ENCODE data around the gene PPP6R2.
A peak's percentile ranks its signal among the peaks of the same experiment; 100 is the strongest.
"Not testable (repeated sequence)": the region's sequence is repeated elsewhere in the genome, so short reads cannot be mapped to it uniquely, and the experiment has no call there.

PPP6R2 gene

DNA sequence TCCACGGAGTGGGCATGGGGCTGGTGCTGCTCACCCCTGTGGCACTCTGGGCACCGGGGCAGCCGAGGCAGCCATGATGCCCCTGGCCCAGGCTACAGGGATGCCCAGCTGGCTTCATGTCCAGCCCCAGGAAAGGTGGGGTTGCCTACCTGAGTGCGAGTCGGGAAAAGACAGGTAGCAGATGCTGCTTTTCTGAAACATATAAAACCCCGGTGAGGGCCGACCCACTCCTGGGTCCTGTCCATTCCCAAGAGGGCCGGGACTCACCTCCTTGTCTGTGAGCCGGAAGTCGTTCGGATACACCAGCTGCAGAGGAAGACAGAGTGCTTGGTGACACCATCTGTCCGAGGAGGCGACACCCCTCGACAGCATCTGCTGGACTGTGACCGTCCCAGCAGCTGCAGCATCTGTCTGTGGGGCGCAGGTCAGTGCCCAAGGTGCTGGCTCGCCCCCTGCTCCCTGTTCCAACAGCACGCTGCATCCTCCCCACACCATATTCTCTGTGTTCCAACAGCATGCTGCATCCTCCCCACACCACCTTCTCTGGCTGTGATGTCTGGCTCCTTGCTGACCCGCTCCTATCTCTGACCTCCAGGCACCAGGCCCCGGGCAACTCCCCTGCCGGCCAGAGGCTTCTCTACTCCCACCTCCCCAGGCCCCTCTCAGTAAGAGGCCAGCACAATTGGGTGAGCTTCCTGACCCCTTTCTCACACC, 24.3 kb upstream of the PPP6R2 start:
- peak; percentile 36 for DNase-seq

DNA sequence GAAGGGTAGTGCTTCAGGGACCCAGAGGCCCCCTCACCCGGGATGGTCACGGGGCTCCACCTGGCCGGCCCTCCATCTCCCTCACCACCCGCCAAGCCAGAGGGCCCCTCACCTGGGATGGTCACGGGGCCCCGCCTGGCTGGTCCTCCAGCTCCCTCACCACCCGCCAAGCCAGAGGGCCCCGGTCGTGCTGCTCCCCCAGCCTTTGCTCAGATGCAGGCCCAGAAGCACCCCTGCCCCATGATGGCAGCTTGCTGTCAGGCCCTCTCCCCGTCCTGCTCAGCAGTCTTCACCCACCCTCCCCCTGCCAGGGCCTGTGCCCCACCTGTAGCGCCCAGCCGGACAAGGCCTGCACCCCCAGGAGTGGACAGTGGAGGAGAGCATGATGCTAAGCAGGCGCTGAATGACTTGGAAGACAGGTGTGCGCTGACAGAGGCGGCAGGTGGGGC, 23.6 kb upstream of the PPP6R2 start:
- DNase-seq = no peak

DNA sequence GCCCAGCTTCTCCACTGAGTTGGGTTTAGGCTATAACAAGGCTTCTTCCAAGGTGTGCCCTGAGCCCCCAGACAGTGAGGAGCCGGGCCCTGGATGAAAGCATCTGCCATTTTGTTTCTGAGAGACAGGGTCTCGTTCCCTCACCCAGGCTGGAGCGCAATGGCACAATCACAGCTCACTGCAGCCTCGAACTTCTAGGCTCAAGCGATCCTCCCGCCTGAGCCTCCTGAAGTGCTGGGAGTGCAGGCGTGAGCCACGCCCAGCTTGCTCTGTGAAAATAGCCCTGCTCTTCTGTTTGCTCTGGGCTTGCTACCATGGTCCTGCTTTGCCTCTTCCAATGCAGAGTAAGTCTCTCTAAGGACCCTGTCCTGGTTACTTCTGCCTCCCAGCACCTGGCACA, 23.0 kb upstream of the PPP6R2 start:
- DNase-seq = no peak

DNA sequence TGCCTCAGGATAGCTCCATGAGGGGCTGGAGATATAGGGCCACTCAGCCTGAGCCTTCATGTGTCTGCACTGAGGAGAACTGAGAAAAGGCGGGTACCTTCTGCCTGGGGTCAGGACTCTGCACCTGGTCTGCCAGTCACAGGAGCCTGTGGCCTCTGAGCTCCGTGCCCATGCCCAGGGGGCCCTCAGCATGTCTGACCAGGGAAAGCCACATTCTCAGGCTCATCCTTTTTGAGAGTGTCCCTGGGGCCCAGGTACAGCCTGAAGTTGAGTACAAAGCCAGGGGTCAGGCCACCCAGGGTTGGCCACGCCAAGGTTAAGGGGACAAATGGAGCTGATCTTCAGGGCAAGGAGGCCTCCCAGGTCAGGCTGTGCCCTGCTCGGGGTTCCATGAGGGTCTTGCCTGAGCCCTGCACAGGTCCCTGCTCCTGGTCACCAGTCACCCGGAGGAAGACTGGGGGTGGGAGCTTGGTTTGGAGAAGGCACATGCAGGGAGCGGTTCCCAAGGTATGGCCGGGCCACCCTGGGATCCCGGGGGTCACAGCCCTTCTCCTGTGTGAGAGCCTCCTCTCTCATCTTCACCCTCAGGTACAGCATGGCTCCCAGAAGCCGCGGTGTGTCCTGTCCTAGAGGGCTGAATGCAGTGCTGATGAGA, 22.3 kb upstream of the PPP6R2 start:
- DNase-seq = no peak

DNA sequence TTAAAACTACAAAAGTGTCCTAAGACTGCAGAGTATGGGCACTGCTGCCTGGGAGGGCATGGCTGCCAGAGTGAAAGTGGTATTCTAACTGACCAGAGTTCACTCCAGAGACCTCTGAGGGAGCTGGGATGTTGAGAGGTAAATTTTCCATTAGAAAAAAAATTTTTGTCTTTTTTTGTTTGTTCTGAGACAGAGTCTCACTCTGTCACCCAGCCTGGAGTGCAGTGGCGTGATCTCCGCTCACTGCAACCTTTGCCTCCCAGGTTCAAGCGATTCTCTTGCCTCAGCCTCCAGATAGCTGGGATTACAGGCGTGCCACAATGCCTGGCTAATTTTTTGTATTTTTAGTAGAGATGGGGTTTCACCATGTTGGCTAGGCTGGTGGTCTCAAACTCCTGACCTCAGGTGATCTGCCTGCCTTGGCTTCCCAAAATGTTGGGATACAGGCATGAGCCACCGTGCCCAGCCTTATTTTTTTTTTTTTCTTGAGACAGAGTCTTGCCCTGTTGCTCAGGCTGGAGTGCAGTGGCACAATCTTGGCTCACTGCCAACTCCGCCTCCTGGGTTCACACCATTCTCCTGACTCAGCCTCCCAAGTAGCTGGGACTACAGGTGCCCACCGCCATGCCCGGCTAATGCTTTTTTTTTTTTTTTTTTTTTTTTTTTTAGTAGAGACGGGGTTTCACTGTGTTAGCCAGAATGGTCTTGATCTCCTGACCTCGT, 20.6 kb upstream of the PPP6R2 start:
- not testable (repeated sequence) for DNase-seq

DNA sequence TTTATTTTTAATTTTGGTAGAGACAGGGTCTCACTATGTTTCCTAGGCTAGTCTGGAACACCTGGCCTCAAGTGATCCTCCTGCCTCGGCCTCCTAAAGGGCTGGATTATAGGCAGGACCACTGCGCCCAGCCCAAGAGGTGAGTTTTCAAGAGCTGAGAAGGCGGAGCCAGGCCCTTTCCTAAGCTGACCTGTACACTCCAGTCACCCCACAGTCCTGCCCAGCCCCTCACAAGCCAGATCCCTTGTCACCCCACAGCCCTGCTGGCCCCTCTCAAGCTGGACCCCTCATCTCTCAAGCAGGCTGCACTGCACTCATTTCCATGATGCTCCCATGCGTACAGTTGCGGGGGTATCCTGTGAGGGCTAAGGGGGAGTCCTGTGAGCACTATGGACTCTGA, 19.2 kb upstream of the PPP6R2 start:
- DNase-seq = no peak

DNA sequence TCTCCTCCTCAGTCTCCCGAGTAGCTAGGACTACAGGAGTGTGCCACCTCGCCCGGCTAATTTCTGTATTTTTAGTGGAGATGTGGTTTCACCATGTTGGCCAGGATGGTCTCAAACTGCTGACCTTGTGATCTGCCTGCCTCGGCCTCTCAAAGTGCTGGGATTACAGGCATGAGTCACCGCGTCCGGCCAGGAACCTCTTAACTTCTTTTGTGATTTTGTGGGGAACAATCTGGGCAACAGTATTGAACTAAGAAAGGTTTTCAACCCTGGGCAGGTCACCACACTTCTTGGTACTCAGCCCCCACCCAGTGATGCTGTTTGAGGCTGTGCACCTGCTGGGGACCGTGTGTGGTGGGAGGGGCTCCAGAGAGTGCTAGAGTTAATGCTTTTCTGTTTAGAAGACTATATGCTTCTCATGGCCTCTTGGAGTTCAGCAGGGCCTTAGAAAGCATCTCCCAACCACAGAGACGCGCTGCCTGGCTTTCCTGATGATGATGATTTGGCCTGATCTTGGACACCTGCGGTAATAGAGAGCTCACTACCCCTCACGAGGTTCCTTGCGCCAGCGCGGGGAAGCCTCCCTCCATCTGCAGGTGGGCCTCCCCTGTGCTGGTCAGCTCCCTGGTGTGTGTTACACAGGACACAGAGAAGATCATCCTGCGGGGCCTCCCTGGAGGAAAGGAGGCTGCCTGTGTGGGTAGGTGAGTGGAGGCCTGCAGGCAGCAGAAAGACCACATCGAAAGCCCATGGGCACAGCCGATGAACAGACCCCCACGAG, 17.5 kb upstream of the PPP6R2 start:
- no peak for DNase-seq

DNA sequence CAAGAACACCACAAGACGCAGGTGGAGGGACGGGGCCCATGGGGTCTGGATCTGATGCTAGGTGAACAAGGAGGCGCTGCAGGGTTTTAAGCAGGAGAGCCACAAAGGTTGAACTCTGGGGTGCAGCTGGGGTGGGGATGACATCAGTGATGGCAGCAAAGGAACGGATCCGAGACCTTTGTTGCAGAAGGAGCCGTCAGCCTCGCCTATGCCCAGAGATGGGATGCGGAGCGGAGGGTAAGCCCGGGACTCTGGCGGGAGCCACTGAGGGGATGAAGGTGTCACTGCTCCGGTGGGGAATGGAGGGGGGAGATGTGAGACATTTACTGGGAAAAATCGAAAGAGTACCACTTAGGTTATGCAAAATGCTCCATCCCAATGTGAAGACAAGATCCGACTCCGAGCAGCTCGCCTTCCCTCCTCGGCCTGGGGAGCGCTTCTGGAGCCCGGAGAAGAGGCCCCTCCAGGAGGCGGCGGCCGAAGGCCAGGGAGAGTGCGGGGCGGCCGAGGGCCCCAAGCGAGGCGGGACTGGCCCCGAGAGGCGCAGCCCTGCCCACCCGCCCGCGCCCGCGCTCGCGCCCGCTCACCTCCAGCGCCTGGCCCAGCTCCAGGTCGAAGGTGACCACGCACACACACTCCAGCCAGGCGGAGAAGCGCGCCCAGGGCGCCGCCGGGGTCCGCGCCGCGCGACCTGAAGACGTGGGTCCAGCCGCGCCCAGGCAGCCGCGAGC, 16.7 kb upstream of the PPP6R2 start:
- no peak for DNase-seq

DNA sequence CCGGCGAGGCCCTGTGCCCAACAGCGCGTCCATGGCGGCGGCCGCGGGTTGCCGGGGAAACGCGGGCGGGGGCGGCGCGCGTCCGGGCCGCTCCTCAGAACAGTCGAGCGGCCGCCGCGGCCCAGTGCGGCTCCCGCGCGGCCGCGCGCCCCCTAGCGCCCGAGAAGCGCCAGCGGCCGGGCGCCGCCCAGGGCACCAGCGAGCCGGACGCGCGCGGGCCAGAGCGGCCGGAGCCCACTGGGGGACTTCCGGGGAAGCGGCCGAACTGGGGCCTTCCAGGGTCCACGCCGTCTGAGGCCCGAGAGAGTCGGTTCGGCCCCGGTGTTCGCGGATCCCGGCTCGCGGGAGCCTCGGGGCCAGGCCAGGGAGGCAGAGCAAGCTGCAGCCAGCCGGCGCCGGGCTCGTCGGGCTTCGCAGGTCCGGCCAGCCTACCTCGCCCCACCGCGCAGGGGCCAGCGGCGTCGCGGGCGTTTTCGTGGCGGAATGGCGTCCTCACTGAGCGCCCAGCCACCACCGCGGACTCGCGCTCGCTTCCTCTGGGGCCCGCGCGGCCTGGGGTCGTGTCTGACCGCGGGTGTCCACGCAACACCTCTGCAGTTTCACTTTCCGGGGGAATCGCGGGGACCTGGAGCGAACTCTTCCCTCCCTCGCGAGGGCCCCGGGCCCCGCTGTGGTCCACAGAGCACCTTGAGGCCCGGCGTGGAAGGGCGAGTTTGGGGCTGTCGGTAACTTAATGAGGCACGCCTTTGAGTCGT, 16.0 kb upstream of the PPP6R2 start, which contains the start of gene DENND6B:
TSS of gene DENND6B (minus strand) at position 57 of the 755 bp plus-strand sequence. CDS start at position 33, 24 bp downstream.
- peak; percentile 72 for DNase-seq

DNA sequence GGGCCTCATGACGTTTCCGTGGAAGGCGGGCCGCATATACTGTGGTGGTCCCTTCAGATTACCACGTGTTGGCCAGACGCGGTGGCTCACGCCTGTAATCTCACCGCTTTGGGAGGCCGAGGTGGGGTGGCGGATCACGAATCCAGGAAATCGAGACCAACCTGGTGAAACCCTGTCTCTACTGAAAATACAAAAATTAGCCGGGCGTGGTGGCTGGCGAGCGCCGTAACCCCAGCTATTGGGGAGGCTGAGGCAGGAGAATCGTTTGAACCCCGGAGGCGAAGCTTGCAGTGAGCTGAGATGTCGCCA, 15.5 kb upstream of the PPP6R2 start:
- DNase-seq = no peak

DNA sequence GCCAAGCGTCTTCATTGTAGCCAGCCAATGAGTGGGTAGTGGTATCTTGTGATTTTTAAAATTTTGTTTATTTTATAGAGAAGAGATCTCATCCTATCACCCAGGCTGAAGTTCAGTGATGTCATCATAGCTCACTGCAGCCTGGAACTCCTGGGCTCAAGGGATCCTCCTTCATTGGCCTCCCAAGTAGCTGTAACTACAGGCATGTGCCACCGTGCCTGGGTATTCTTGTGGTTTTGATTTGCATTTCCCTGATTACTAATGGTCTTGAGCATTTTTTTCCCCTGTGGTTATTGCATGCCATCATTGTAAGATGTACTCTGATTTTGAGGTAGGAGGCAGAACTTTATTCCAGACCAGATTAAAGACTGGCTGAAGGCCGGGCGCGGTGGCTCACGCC, 13.9 kb upstream of the PPP6R2 start:
- DNase-seq = no peak

DNA sequence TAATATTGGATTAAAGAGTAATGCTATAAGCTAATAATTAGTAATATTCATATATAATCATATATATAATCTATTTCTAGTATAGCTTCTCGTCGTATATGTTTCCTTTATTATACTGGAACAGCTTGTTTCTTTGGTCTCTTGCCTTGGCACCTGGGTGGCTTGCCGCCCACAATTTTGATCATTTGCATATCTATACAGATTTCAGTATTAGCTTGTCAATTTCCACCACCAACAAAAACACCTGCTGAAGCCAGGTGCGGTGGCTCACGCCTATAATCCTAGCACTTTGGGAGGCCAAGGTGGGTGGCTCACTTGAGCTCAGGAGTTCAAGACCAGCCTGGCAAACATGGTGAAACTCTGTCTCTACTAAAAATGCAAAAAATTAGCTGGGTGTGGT, 8.7 kb upstream of the PPP6R2 start:
- DNase-seq = not testable (repeated sequence)

DNA sequence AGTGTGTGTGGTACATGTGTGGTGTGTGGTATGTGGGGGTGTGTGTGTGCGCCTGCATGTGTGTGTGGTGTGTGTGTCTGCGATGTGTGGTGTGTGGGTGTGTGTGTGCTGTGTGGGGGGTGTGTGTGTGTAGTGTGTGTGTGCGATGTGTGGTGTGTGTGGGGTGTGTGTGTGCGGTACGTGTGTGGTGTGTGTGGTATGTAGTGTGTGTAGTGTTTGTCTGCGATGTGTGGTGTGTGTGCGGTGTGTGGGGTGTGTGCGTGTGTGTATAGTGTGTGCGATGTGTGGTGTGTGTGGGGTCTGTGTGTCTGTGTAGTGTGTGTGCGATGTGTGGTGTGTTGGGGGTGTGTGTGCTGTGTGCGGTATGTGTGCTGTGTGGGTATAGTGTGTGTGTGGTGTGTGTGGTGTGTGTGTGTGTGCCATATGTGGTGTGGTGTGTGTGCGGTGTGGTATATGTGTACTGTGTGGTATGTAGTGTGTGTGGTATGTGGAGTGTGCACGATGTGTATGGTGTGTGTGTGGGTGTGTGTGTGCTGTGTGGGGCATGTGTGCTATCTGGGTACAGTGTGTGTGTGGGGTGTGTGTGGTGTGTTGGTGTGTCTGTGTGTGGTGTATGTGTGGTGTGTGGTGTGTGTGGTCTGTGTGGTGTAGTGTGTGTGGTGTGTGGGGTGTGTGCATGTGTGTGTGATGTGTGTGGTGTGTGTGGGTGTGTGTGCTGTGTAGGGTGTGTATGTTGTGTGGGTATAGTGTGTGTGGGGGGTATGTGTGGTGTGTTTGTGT, 5.7 kb upstream of the PPP6R2 start:
- no peak for DNase-seq

DNA sequence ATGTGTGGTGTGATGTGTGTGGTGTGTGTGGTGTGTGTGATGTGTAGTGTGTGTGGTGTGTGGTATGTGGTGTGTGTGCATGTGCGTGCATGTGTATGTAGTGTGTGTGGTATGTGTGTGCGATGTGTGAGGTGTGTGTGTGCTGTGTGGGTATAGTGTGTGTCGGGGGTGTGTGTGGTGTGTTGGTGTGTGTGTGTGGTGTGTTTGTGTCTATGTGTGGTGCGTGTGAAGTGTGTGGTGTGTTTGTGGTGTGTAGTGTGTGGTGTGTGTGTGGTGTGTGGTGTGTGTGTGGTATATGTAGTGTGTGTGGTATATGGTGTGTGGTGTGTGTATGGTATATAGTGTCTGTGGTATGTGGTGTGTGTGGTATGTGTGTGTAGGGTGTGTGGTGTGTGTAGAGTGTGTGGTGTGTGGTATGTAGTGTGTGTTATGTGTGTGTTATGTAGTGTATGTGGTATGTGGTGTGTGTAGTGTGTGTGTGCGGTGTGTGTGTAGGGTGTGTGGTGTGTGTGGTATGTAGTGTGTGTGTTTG, 5.0 kb upstream of the PPP6R2 start:
- DNase-seq = no peak

DNA sequence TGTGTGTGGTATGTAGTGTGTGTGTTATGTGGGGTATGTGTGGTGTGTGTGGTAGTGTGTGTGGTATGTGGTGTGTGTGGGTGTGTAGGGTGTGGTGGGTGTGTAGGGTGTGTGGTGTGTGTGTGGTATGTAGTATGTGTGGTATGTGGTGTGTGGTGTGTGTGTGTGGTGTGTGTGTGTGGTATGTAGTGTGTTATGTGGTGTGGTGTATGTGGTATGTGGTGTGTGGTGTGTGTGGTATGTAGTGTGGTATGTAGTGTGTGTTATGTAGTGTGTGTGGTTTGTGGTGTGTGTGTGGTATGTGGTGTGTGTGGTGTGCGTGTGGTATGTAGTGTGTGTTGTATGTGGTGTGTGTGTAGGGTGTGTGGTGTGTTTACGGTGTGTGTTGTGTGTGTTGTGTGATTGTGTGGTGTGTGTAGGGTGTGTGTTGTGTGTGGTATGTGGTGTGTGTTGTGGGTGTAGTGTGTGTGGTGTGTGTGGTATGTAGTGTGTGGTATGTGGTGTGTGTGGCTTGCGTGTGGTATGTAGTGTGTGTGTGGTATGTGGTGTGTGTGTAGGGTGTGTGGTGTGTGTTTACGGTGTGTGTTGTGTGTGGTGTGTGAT, 4.2 kb upstream of the PPP6R2 start:
- no peak for DNase-seq

DNA sequence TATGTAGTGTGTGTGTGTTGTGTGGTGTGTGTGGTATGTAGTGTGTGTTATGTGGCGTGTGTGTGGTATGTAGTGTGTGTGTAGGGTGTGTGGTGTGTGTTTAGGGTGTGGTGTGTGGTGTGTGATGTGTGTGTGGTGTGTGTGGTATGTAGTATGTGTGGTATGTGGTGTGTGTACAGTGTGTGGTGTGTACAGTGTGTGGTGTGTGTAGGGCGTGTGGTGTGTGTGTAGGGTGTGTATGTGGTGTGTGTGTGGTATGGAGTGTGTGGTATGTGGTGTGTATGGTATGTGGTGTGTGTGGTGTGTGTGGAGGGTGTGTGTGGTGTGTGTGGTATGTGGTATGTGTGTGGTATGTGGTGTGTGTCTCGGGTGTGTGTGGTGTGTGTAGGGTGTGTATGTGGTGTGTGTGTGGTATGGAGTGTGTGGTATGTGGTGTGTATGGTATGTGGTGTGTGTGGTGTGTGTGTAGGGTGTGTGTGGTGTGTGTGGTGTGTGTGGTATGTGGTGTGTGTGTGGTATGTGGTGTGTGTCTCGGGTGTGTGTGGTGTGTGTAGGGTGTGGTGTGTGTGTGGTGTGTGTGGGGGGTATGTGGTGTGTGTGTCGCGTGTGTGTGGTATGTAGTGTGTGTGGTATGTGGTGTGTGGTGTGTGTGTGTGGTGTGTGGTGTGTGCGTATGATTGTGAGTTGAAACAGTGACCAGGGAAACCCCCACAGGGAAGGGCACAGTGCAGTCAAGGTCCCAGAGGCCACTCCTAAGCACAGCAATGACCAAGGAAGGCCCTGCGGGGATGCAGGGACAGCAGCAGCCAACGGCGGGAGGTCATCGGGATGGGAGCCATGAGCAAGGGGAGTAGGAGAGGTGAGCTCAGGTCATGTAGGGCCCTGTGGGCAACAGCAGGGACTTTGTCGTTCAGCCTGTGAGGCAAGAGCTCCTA, 2.9 kb upstream of the PPP6R2 start:
- no peak for DNase-seq

DNA sequence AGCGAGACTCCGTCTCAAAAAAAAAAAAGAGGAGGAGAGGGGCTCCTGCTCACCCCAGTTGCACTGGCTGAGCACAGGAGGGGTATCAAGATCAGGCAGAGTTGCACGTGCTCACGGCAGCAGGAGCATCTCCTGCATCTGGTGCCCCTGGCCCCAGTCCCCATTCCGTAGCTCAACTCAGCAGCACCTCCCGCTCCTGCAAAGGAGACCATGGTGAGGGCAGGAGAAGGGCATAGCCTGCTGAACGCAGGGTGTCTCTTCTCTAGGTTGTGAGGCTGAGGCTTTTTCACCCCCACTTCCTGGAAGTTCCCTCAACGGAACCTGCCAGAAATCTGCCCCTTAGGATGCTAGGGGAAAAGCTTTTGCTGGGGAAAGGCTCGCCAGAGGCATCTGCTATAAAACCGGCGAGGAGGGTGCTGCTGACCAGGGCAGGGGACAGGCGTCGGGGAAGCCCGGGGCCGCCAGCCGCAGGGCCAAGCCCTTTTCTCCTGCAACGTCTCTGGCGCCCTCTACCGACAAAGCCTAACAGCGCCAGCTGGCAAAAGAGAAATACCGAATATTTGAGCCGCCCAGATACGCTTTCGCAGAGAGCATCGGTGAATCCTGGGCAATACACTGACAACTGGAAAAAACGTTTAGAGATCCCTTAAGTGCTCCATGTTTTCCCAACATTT, 1.0 kb upstream of the PPP6R2 start:
- peak; percentile 82 for DNase-seq

DNA sequence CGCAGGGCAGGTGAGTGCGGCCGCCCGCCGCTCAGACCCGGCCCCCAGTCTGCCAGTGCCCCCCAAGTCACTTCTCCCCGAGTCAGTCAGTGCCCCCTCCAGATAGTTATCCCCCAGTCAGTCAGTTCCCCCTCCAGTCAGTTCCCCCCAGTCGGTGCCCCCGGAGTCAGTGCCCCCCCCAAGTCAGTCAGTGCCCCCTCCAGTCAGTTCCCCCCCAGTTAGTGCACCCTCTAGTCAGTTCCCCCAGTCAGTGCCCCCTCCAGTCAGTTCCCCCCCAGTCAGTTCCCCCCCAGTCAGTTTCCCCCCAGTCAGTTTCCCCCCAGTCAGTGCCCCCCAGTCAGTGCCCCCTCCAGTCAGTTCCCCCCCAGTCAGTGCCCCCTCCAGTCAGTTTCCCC, 411 bp downstream of the PPP6R2 start:
- no peak for DNase-seq

DNA sequence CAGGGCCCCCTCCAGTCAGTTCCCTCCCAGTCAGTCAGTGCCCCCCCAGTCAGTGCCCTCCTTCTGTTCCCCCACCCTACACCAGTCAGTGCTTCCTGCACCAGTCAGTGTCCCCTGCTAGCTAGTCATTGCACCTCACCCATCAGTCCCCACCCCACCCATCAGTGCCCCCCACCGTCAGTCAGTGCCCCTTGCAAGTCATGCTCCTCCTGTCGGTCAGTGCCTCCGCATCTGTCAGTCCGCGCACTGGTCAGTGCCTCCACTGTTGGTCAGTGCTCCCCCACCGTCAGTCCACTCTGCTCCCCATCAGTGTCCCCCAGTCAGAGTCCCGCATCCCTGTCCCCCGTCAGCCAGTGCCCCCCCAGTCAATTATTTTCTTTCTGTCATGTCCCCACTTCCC, 3.3 kb downstream of the PPP6R2 start:
- DNase-seq = no peak
